Measurements from ENCODE around the gene CAMTA1. TPM values are rescaled to one million over a fixed set of nuclear protein-coding genes. Genes with fewer than 3 reads are reported as not detected.

The CAMTA1 gene
- total RNA-seq, 1 donor from 2014 or later: 160 TPM

GRCh38 chr1:6913086-6913485 lies 127.8 kb downstream of the CAMTA1 start:
- H3K9me3 ChIP-seq (replicated peaks): no peaks in the 10 kb centered on the region
- no peaks in the 10 kb centered on the region for H3K36me3 ChIP-seq
- intact Hi-C loops (cut with micrococcal nuclease): no loop called here
- TF ChIP-seq CTCF (IDR thresholded peaks at IDR 0.05; ENCODE audit: borderline replicate concordance): no peak
- H3K27ac ChIP-seq (replicated peaks): no peak overlapping the region
- H3K4me1 ChIP-seq: peaks cover 7% of the 10 kb centered on the region
- H3K4me3 ChIP-seq: no peak overlapping the region
- no peak for DNase-seq
- H3K27me3 ChIP-seq (ENCODE audit: low read depth): peaks cover 28% of the 10 kb centered on the region

DNA sequence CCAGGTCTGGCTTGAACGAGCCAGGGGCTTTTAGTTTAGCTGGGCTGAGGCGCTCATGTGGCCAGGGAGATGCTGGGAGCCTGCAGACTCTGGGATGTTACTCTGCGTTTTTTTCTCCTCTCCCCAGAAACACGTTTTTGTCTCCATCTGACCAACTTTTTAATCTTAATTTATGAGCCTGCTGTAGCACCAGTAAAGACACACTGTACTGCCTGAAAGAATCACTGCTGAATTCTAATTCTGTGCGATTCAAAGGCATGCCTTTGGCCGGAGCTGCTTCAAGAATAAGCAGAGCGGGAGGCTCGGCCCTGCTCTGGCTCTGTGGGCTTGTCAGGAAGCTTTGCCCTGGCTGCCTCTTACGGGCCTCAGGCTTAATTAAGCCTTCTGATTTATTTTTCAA lies 129.5 kb downstream of the CAMTA1 start:
- intact Hi-C loops (cut with micrococcal nuclease): no loop called here
- no peak overlapping the region for H3K27ac ChIP-seq (replicated peaks)
- DNase-seq: no peak
- no peaks in the 10 kb centered on the region for H3K36me3 ChIP-seq
- H3K4me1 ChIP-seq: peaks cover 7% of the 10 kb centered on the region
- no peak overlapping the region for H3K4me3 ChIP-seq
- H3K27me3 ChIP-seq (ENCODE audit: low read depth): peaks cover 28% of the 10 kb centered on the region
- TF ChIP-seq CTCF (IDR thresholded peaks at IDR 0.05; ENCODE audit: borderline replicate concordance): no peak
- no peaks in the 10 kb centered on the region for H3K9me3 ChIP-seq (replicated peaks)

DNA sequence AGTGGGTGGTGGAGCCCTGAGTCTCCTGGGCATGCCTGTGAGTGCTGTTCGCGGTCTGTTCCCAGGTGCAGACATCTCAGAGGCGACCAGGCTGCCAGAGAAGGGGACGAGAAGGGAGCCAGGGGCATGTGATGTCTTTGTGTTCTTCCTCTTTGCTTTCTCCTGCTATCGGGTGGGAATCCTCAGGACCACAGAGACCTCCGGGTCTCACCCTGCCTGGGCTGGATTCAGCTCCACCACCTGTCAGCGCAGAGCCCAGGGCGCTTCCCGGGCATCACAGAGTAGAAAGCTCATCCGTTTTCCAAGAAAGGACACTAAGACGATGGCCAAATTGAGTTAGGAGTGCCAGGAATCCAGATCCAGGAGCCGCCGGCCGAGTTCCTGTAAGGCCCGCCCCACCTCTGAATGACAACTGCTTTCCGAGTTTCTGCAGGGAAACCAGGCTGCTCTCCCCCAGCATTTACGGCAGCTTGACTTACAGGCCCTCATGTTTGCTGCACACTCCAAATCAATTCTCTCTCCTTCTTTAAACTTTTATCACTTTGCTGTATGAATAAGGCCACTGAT lies 130.8 kb downstream of the CAMTA1 start:
- no peak for TF ChIP-seq CTCF (IDR thresholded peaks at IDR 0.05; ENCODE audit: borderline replicate concordance)
- H3K4me3 ChIP-seq: no peak overlapping the region
- H3K27me3 ChIP-seq (ENCODE audit: low read depth): peaks cover 28% of the 10 kb centered on the region
- intact Hi-C loops (cut with micrococcal nuclease): no loop called here
- DNase-seq: no peak
- no peak overlapping the region for H3K27ac ChIP-seq (replicated peaks)
- no peaks in the 10 kb centered on the region for H3K36me3 ChIP-seq
- peaks cover 4% of the 10 kb centered on the region for H3K4me1 ChIP-seq
- H3K9me3 ChIP-seq (replicated peaks): no peaks in the 10 kb centered on the region

DNA sequence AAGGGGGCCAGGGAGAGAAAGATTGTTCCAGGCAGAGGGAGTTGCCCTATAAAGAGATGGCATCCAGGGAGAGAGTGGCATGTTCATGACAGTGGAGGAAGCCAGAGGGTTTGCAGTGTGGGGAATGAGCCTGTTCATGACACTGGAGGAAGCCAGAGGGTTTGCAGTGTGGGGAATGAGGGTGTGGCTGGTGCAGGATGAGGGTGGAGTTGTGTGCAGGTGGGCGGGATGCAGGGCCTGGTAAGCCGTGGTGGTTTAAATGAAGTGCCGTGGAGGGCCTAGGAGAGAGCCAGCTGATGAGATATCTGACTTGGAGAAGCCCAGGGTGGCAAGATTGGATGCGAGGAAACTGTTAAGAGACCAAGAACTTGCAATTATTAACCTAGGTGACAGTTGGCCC lies 131.8 kb downstream of the CAMTA1 start:
- H3K36me3 ChIP-seq: no peaks in the 10 kb centered on the region
- H3K27me3 ChIP-seq (ENCODE audit: low read depth): peaks cover 28% of the 10 kb centered on the region
- no peak overlapping the region for H3K27ac ChIP-seq (replicated peaks)
- no peak overlapping the region for H3K4me3 ChIP-seq
- no peak for TF ChIP-seq CTCF (IDR thresholded peaks at IDR 0.05; ENCODE audit: borderline replicate concordance)
- no peaks in the 10 kb centered on the region for H3K9me3 ChIP-seq (replicated peaks)
- peaks cover under 1% of the 10 kb centered on the region for H3K4me1 ChIP-seq
- DNase-seq: no peak
- intact Hi-C loops (cut with micrococcal nuclease): no loop called here

GRCh38 chr1:6918186-6918924 lies 133.1 kb downstream of the CAMTA1 start:
- DNase-seq: no peak
- H3K9me3 ChIP-seq (replicated peaks): no peaks in the 10 kb centered on the region
- H3K27me3 ChIP-seq (ENCODE audit: low read depth): peaks cover 27% of the 10 kb centered on the region
- no peaks in the 10 kb centered on the region for H3K36me3 ChIP-seq
- intact Hi-C loops (cut with micrococcal nuclease): no loop called here
- H3K4me1 ChIP-seq: peaks cover 13% of the 10 kb centered on the region
- no peak for TF ChIP-seq CTCF (IDR thresholded peaks at IDR 0.05; ENCODE audit: borderline replicate concordance)
- H3K4me3 ChIP-seq: no peak overlapping the region
- no peak overlapping the region for H3K27ac ChIP-seq (replicated peaks)

Measured in left ventricle myocardium inferior (tissue), 1 donor.